Stomach smooth muscle (tissue), 2 donors: ENCODE results near the gene STUM.
"Not testable (repeated sequence)": the region's sequence is repeated elsewhere in the genome, so short reads cannot be mapped to it uniquely, and the experiment has no call there.

ENCODE experiments used
- H3K27ac ChIP-seq: one replicate; pipeline ENCODE4 v1.7.0; 2013; ENCODE audit warnings: mild to moderate bottlenecking, low read length, inconsistent platforms
- H3K27me3 ChIP-seq, 2 donors: one replicate each; pipeline ENCODE4 v1.7.0; 2013; ENCODE audit warnings: low read length in 2 of 2; ENCODE audit not compliant: insufficient read depth in 2 of 2, control insufficient read depth in 1 of 2
- H3K36me3 ChIP-seq, 2 donors: one replicate each; pipeline ENCODE4 v1.7.0; 2013; ENCODE audit warnings: low read length in 2 of 2; ENCODE audit not compliant: control insufficient read depth in 2 of 2, insufficient read depth in 2 of 2
- H3K4me1 ChIP-seq: one replicate; pipeline ENCODE4 v1.7.0; 2013; ENCODE audit warnings: low read length; ENCODE audit not compliant: control insufficient read depth, insufficient read depth
- H3K4me3 ChIP-seq, 2 donors: one replicate each; pipeline ENCODE4 v1.7.0; 2013; ENCODE audit warnings: low read length in 2 of 2
- H3K9ac ChIP-seq, 2 donors: one replicate each; pipeline ENCODE4 v1.7.0; 2013; ENCODE audit warnings: low read length in 2 of 2, mild to moderate bottlenecking in 1 of 2
- H3K9me3 ChIP-seq, 2 donors: one replicate each; pipeline ENCODE4 v1.7.0; 2013; ENCODE audit warnings: low read length in 2 of 2; ENCODE audit not compliant: control insufficient read depth in 2 of 2
- donor health status: healthy.
- donor health status: Pancreatic carcinoma.

Gene STUM, protein sequence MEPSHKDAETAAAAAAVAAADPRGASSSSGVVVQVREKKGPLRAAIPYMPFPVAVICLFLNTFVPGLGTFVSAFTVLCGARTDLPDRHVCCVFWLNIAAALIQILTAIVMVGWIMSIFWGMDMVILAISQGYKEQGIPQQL

DNA sequence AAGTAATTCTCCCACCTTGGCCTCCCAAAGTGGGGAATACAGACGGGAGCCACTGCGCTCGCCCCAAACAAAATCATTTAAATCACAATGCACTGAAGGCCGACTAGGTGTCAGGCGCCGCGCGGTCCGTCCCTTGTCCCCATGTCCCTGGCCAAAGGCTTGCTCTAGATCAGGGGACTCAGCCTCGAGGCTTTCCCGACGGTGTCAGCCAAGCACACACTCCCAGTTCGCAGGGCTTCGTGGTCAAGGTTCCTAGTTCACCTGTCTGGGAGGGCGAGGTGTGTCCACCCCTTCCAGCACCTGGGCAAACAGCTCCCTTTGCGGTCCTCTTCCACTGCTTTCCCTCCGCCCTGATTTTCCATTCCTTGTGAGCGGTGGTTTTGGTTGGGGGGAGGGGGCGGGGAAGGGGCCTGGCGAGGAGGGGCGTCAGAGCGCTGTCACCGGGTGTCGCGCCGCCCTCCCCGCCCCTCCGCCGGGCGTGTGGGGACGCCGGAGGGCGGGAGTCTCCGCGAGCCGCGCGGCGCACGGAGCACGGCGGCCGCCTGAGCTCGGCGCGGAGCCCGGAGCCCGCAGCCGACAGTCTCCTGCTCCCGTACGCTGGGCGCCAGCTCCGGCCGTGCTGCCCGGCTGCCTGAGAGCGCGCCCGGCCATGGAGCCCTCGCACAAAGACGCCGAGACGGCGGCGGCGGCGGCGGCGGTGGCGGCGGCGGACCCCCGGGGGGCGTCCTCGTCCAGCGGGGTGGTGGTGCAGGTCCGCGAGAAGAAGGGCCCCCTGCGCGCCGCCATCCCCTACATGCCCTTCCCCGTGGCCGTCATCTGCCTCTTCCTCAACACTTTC is at the start of gene STUM:
Gene STUM, plus strand, starts transcription at position 509 of the 838 bp plus-strand sequence. Its CDS starts 141 bp downstream, at position 650.
- Histone ChIP-seq H3K27me3 (no peaks in the 10 kb centered on the region), H3K9me3 (no peaks in the 10 kb centered on the region), H3K4me1 (peaks cover 38% of the 10 kb centered on the region), H3K4me3 (peak within 1 kb of the TSS; percentile 69 to 79), H3K27ac (peak within 1 kb of the TSS; percentile 31), H3K9ac (peak within 1 kb of the TSS; percentile 49 to 51), H3K36me3 (no peaks in the 10 kb centered on the region)

DNA sequence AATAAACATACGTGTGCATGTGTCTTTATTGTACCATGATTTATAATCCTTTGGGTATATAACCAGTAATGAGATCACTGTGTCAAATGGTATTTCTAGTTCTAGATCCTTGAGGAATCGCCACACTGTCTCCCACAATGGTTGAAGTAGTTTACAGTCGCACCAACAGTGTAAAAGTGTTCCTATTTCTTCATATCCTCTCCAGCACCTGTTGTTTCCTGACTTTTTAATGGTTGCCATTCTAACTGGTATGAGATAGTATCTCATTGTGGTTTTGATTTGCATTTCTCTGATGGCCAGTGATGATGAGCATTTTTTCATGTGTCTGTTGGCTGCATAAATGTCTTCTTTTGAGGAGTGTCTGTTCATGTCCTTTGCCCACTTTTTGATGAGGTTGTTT is 48.9 kb upstream of the STUM start:
- not testable (repeated sequence) for H3K27ac ChIP-seq, H3K27me3 ChIP-seq, H3K9ac ChIP-seq, H3K9me3 ChIP-seq, H3K36me3 ChIP-seq, H3K4me3 ChIP-seq, H3K4me1 ChIP-seq

DNA sequence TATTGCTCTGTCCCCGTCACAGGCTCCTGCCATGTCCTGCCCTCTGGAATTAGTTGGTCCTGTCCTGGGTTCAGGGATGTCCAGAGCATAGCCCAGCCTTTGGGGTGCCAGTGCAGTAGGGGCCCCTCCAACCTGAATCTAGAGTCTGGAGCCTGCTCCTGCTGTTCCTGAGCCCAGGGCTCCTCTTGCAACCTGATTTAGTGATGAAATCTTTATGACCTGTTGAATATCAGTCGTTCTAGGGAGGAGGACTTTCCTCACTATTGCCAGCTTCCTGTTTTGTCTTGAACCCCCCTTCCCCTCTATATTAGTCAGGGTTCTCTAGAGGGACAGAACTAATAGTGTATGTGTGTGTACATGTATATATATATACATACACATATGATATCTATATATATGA is 42.5 kb upstream of the STUM start:
- no peak overlapping the region for H3K27ac ChIP-seq

DNA sequence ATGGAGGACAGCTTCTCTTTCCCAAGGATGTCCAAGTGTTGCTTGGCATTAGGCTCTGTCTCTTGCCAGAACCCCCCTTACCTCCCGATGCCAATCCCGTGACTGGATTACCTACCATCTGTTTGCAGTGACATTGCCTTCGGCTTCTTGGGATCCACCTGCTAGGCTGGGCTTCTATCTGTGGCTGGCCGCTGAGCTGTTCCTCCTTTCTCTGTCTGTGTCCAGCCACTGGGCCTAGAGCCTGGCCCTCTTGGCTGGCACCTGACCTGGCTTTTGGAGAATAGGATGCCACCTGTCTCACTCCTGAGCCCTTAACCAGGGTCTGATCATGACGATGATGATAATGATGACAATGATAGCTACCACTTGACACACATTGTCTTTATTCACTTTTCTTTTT is 41.6 kb upstream of the STUM start:
- no peak overlapping the region for H3K4me3 ChIP-seq
- H3K36me3 ChIP-seq = no peaks in the 10 kb centered on the region

More for the DNA sequence above, 42.5 kb upstream of the STUM start:
- H3K36me3 ChIP-seq = no peaks in the 10 kb centered on the region
- no peak overlapping the region for H3K9ac ChIP-seq
- no peak overlapping the region for H3K4me3 ChIP-seq
- no peaks in the 10 kb centered on the region for H3K9me3 ChIP-seq
- H3K27me3 ChIP-seq = peaks cover 3% of the 10 kb centered on the region in 2 donors
- no peaks in the 10 kb centered on the region for H3K4me1 ChIP-seq

DNA sequence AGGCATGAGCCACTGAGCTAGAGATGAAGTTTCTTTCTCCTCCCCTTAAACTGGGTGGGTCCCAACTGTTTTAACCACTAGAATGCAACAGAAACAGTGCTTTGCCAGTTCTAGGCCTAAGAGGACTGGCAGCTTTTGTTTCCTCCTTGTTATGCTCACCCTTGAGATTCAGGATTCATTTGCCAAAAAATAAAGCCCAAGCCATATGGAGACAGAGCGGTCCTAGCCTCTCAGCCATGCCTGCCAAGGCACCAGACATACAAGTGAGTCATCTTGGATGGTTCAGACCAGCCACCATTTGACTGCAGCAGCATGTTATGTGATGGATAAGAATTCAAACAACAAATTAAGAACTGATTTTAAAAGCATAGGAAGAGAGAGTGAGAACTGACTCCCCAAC is 38.1 kb upstream of the STUM start:
- no peaks in the 10 kb centered on the region for H3K4me1 ChIP-seq
- peaks cover 0 to 5% of the 10 kb centered on the region in 2 donors for H3K27me3 ChIP-seq
- no peak overlapping the region for H3K9ac ChIP-seq
- no peak overlapping the region for H3K27ac ChIP-seq
- no peaks in the 10 kb centered on the region for H3K36me3 ChIP-seq
- H3K4me3 ChIP-seq = no peak overlapping the region
- no peaks in the 10 kb centered on the region for H3K9me3 ChIP-seq

More for the DNA sequence above, 41.6 kb upstream of the STUM start:
- Histone ChIP-seq H3K27me3 (peaks cover 3% of the 10 kb centered on the region in 2 donors), H3K4me1 (no peaks in the 10 kb centered on the region), H3K9me3 (no peaks in the 10 kb centered on the region), H3K27ac (no peak overlapping the region), H3K9ac (no peak overlapping the region)

DNA sequence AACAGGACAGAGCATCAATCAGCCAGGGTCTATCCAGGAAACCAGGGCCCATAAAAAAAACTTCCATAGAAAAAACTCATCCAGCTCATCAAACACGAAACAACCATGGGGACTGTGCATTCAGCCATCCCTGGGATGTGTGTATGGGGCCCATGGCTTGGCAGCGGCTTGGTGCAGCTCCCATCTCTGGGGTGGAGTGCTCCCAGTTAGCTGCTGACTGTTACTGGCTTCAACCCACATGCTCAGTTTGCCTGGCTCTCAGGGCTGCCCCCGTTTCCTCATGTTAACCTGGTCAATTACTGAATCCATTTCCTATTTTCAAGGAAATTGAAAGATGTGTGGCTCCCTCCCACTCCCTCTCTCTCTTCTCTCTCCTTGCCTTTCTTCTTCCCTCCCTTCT is 37.3 kb upstream of the STUM start:
- H3K9ac ChIP-seq = no peak overlapping the region
- H3K27me3 ChIP-seq = peaks cover 0 to 5% of the 10 kb centered on the region in 2 donors

DNA sequence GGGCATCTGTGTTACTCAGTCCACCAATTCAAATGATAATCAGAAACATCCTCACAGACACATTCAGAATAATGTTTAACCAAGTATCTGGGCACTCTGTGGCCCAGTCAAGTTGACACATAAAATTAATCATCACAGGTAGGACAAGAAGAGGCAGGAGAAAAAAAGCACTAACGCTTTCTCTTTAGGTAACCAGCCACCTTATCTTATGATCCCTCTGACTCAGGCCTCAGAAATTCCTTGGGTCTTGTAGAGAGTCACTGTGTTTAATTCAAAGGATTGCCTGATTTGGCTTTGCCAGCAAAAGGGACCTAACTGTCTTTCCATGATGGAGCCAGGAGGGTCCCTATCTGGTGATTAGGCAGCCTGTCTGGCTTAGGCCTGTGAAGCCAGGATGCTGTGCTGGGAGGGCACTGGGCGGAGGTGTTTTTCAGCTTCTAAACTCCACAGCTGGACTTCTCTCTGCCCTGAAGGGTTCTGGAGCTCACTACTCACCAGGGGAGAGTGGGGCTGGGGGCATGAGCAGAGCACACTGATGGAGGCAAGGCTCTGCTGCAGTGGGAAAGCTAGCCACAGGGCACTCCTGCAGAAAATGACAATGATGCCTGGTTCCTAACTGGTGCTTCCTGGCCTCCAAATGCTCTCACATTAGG is 36.4 kb upstream of the STUM start:
- Histone ChIP-seq H3K27ac (no peak overlapping the region), H3K9ac (no peak overlapping the region), H3K4me1 (no peaks in the 10 kb centered on the region), H3K27me3 (peaks cover 0 to 2% of the 10 kb centered on the region in 2 donors), H3K9me3 (no peaks in the 10 kb centered on the region), H3K4me3 (no peak overlapping the region), H3K36me3 (no peaks in the 10 kb centered on the region)

More for the DNA sequence above, 37.3 kb upstream of the STUM start:
- Histone ChIP-seq H3K36me3 (no peaks in the 10 kb centered on the region), H3K4me3 (no peak overlapping the region), H3K9me3 (no peaks in the 10 kb centered on the region), H3K4me1 (no peaks in the 10 kb centered on the region), H3K27ac (no peak overlapping the region)

DNA sequence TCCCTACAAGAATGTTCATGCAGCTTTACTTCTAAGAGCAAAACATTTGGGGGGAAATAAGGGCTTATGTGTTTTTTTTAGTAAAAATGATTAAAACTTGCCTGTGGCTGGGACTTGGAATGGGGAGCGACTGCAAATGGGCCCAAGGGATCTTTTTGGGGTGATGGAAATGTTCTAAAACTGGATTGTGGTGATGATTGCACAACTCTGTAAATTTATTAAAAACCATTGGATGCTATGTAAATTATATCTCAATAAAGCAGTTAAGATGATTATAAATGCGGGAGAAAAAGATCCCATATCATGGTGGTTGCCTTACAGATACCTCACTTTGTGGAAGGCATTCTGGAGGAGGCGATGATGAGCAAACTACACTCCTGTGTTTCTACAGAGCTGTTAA is 30.2 kb upstream of the STUM start:
- no peak overlapping the region for H3K27ac ChIP-seq
- no peaks in the 10 kb centered on the region for H3K4me1 ChIP-seq
- H3K4me3 ChIP-seq = no peak overlapping the region
- H3K9me3 ChIP-seq = no peaks in the 10 kb centered on the region
- peaks cover 0 to 7% of the 10 kb centered on the region in 2 donors for H3K27me3 ChIP-seq
- H3K9ac ChIP-seq = no peak overlapping the region
- no peaks in the 10 kb centered on the region for H3K36me3 ChIP-seq

DNA sequence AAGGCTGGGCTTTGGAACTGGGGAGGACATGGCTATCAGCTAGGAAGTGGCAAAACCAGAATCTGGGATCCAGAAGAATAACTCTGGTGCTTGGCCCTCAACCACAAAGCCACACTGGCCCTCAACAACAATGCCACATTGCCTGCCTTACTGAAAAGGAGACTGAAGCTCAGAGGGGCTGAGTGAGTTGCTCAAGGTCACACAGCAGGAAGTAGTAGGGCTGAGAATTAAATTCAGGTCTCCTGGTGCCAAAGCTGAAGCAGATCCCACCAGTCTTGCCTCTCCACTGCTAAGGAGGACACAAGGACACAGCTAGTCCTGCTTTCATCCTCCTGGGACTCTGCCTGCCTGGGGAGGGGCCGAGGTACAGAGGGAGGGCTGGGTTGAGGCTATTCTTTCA is 29.4 kb upstream of the STUM start:
- H3K27ac ChIP-seq = no peak overlapping the region
- no peaks in the 10 kb centered on the region for H3K4me1 ChIP-seq
- no peak overlapping the region for H3K4me3 ChIP-seq
- peaks cover 0 to 7% of the 10 kb centered on the region in 2 donors for H3K27me3 ChIP-seq
- H3K9ac ChIP-seq = no peak overlapping the region
- no peaks in the 10 kb centered on the region for H3K36me3 ChIP-seq
- no peaks in the 10 kb centered on the region for H3K9me3 ChIP-seq

DNA sequence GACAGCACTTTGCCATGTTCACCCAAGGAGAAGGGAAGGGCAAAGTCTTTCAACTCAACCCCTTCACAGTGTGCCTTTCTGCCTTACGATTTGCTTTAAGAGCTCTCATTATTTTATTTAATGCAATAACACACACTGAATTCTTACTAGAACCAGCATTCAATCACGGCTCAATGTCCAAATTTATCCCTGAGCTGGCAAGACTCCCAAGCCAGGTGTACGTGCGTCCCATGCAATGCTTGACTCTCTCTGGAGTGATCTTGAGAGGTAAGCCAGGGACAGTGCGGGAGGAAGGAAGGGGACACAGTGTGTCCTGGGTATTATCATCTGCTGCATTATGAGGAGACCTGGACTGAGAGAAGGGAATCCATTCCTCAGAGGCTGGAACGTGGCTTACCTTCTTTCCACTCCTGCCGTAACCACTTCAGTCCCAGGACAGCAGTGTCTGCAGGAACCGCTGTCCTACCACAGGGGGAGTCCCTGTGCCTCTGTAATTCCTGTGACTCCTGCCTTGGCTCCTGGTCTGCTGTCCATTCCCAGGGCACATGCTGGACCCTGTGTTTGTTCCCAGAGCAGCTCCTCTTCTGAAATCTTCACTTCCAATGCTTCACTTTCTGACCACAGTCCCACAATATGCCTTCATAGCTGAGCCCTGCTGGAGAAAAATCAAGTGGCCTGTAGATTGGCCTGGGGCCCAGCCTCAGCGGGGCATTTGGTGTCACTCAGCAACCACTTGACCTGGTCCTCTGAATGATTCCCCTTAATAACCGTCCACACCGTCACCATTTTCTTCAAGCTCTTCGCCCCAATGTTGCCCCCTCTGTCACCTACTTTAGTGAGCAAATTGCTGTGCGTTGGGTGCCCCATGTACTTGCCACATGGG is 28.6 kb upstream of the STUM start:
- Histone ChIP-seq H3K9me3 (no peaks in the 10 kb centered on the region), H3K27me3 (peaks cover 0 to 7% of the 10 kb centered on the region in 2 donors), H3K4me1 (no peaks in the 10 kb centered on the region), H3K27ac (no peak overlapping the region), H3K9ac (no peak overlapping the region), H3K36me3 (no peaks in the 10 kb centered on the region), H3K4me3 (no peak overlapping the region)
